HepG2 (cell line): ENCODE measurements around the gene ZFAND2A. TPM values are rescaled to one million over a fixed set of nuclear protein-coding genes. Genes with fewer than 3 reads are reported as not detected.

ENCODE experiments used
- BORCS8-MEF2B ChIP-seq: sonication (generic); formaldehyde crosslinking; IDR thresholded peaks from 2 replicates; pipeline ENCODE4 v1.8.0; 2022; ENCODE audit warnings: mild to moderate bottlenecking, missing genetic modification reagents
- FIP1L1 ChIP-seq: fragments of 200-400 bp; formaldehyde crosslinking; IDR thresholded peaks from 2 replicates; pipeline ENCODE4 v1.6.1; 2018; ENCODE audit warnings: low read depth, mild to moderate bottlenecking, low read length, moderate library complexity, borderline replicate concordance; ENCODE audit not compliant: insufficient read depth
- HOXA5 ChIP-seq: sonication (generic); formaldehyde crosslinking; IDR thresholded peaks from 2 replicates; pipeline ENCODE4 v1.4.0; 2020; ENCODE audit warnings: missing genetic modification reagents
- ZNF501 ChIP-seq: sonication (generic); formaldehyde crosslinking; IDR thresholded peaks from 2 replicates; pipeline ENCODE4 v1.5.1; 2020; ENCODE audit warnings: mild to moderate bottlenecking, moderate library complexity, missing genetic modification reagents
- polyA plus RNA-seq, 8 experiments: library from polyadenylated mRNA; depleted of rRNA in 3 of 8; stranded (reverse) in 7 of 8; unstranded in 1 of 8; fragments of >200 nt; fragmentation: Illumina TruSeq in 4 of 8; extraction: Trizol in 4 of 8; gene quantifications; 2 replicates each; pipeline versions ENCODE4 v1.2.1 to v1.2.3, GENCODE V29; 2011 to 2016; ENCODE audit warnings: low read depth in 4 of 8, missing spikeins in 1 of 8, mixed read lengths in 1 of 8; ENCODE audit not compliant: insufficient read depth in 1 of 8
- total RNA-seq, 5 experiments: library from RNA; depleted of rRNA; stranded (reverse); fragments of >200 nt; fragmentation: Illumina TruSeq; extraction: Trizol; gene quantifications; 2 replicates each; pipeline ENCODE4 v1.2.3, GENCODE V29; 2016; ENCODE audit warnings: low read depth in 1 of 5
- TF ChIP-seq, protein P1 (sequence below), 2 experiments: sonication (generic) in 1 of 2; formaldehyde crosslinking in 1 of 2; IDR thresholded peaks; 2 replicates each; pipeline versions ENCODE4 v1.6.1 to v1.9.0; 2014 to 2022; ENCODE audit warnings: antibody characterized with exemption in 1 of 2, borderline replicate concordance in 1 of 2, inconsistent platforms in 1 of 2, low read depth in 1 of 2, missing genetic modification reagents in 1 of 2
- TF ChIP-seq, protein P2 (sequence below): sonication (generic); formaldehyde crosslinking; IDR thresholded peaks from 2 replicates; pipeline ENCODE4 v1.4.0; 2020; ENCODE audit warnings: missing genetic modification reagents

ZFAND2A gene
- total and polyA plus RNA-seq, 2 of the 13 experiments (the other 11 are each of a cell fraction or from before 2014, with no cell fraction given) = 140 to 153 TPM

DNA sequence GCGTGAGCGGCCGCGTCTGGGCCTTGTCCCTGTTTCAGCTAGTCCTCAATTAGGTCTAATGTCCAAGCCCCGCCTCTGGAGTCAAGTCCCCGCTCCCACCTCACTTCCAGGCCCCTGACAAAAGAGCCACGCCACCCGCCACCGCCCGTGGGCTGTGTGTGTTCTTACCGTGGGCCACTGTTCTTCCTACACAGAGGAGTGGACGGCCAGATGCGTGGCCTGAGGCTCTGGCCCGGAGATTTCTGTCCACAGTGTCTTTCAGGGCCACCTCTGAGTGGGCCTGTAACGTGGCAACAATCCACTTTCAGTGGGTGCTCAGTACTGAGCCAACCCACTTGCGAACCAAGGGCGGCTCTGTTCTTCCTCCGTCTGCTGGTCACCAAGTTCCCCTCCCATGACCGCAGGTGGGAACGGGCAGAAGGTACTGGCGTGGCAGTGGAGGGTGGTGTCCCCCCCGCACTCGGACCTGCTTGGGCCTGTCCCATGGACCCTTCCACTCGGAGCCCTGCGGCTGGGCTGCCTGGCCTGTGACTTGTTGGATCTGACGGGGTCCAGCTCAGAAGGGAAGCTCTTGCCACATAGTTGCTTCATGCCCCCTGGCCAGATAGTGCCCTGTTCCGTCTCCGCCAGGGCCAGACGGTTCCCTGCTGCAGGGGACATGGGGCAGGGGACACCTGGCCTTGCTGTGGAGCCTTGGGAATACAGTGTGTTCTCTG, 15.0 kb upstream of the ZFAND2A start (continued):
- TF ChIP-seq ZNF501 (peak; percentile 10; the same call in 1 of the 2 replicates), BORCS8-MEF2B (no peak), HOXA5 (CRISPR knock-in tag) (no peak), FIP1L1 (no peak)
- TF ChIP-seq, protein P1, sequence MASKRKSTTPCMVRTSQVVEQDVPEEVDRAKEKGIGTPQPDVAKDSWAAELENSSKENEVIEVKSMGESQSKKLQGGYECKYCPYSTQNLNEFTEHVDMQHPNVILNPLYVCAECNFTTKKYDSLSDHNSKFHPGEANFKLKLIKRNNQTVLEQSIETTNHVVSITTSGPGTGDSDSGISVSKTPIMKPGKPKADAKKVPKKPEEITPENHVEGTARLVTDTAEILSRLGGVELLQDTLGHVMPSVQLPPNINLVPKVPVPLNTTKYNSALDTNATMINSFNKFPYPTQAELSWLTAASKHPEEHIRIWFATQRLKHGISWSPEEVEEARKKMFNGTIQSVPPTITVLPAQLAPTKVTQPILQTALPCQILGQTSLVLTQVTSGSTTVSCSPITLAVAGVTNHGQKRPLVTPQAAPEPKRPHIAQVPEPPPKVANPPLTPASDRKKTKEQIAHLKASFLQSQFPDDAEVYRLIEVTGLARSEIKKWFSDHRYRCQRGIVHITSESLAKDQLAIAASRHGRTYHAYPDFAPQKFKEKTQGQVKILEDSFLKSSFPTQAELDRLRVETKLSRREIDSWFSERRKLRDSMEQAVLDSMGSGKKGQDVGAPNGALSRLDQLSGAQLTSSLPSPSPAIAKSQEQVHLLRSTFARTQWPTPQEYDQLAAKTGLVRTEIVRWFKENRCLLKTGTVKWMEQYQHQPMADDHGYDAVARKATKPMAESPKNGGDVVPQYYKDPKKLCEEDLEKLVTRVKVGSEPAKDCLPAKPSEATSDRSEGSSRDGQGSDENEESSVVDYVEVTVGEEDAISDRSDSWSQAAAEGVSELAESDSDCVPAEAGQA (IDR thresholded peaks at IDR 0.05; ENCODE audit: low read depth) = no peak
- TF ChIP-seq, protein P1 (CRISPR knock-in tag; IDR thresholded peaks at IDR 0.05; ENCODE audit: borderline replicate concordance) = no peak
- TF ChIP-seq, protein P2, sequence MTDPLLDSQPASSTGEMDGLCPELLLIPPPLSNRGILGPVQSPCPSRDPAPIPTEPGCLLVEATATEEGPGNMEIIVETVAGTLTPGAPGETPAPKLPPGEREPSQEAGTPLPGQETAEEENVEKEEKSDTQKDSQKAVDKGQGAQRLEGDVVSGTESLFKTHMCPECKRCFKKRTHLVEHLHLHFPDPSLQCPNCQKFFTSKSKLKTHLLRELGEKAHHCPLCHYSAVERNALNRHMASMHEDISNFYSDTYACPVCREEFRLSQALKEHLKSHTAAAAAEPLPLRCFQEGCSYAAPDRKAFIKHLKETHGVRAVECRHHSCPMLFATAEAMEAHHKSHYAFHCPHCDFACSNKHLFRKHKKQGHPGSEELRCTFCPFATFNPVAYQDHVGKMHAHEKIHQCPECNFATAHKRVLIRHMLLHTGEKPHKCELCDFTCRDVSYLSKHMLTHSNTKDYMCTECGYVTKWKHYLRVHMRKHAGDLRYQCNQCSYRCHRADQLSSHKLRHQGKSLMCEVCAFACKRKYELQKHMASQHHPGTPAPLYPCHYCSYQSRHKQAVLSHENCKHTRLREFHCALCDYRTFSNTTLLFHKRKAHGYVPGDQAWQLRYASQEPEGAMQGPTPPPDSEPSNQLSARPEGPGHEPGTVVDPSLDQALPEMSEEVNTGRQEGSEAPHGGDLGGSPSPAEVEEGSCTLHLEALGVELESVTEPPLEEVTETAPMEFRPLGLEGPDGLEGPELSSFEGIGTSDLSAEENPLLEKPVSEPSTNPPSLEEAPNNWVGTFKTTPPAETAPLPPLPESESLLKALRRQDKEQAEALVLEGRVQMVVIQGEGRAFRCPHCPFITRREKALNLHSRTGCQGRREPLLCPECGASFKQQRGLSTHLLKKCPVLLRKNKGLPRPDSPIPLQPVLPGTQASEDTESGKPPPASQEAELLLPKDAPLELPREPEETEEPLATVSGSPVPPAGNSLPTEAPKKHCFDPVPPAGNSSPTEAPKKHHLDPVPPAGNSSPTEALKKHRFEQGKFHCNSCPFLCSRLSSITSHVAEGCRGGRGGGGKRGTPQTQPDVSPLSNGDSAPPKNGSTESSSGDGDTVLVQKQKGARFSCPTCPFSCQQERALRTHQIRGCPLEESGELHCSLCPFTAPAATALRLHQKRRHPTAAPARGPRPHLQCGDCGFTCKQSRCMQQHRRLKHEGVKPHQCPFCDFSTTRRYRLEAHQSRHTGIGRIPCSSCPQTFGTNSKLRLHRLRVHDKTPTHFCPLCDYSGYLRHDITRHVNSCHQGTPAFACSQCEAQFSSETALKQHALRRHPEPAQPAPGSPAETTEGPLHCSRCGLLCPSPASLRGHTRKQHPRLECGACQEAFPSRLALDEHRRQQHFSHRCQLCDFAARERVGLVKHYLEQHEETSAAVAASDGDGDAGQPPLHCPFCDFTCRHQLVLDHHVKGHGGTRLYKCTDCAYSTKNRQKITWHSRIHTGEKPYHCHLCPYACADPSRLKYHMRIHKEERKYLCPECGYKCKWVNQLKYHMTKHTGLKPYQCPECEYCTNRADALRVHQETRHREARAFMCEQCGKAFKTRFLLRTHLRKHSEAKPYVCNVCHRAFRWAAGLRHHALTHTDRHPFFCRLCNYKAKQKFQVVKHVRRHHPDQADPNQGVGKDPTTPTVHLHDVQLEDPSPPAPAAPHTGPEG (CRISPR knock-in tag) = no peak
